SK-N-SH (cell line): ENCODE data around the gene PAPLN. TPM values are rescaled to one million over a fixed set of nuclear protein-coding genes. Genes with fewer than 3 reads are reported as not detected.

ENCODE experiments used
- CTCF ChIA-PET: fragments of 300-600, 350-600 bp; formaldehyde crosslinking; extraction: SDS; loops from one replicate; lab custom pipeline; 2021; lab: Yijun Ruan, JAX
- POLR2A ChIA-PET: fragments of 350-600 bp; sonication (Branson Sonifier 250); formaldehyde crosslinking; extraction: SDS; loops from one replicate; lab custom pipeline; 2020; ENCODE audit warnings: antibody characterized with exemption, inconsistent platforms; lab: Yijun Ruan, JAX
- DNase-seq: peaks from one replicate; pipeline ENCODE4 v3.0.0; 2012
- H2AFZ ChIP-seq: fragments of 200-600 bp; sonication (generic); 2 replicates; pipeline ENCODE4 v1.8.1; 2016; ENCODE audit warnings: antibody characterized with exemption, mild to moderate bottlenecking, low read depth
- H3F3A ChIP-seq: fragments of 200-600 bp; sonication (generic); replicated peaks from 2 replicates; pipeline ENCODE3; 2016; ENCODE audit warnings: antibody characterized with exemption, mild to moderate bottlenecking; ENCODE audit not compliant: insufficient read depth
- H3K27ac ChIP-seq, 2 experiments: fragments of 200-500 bp in 1 of 2; fragments of 200-600 bp in 1 of 2; sonication (Bioruptor generic) in 1 of 2; sonication (generic), shearing (Covaris generic) in 1 of 2; 2 replicates each; pipeline versions ENCODE4 v1.5.1 to v1.6.1; 2014 to 2016; ENCODE audit warnings: low read depth in 2 of 2, inconsistent platforms in 1 of 2, low read length in 1 of 2, mild to moderate bottlenecking in 1 of 2, mixed read lengths in 1 of 2
- H3K27me3 ChIP-seq: fragments of 200-600 bp; sonication (generic), shearing (Covaris generic); 2 replicates; pipeline ENCODE4 v1.6.1; 2016; ENCODE audit warnings: mixed run types; ENCODE audit not compliant: insufficient read depth
- H3K36me3 ChIP-seq, 2 experiments: fragments of 200-500 bp in 1 of 2; fragments of 200-600 bp in 1 of 2; sonication (Bioruptor generic) in 1 of 2; sonication (generic) in 1 of 2; replicated peaks in 1 of 2; 2 replicates each; pipeline versions ENCODE3 to v1.5.1; 2014 to 2016; ENCODE audit warnings: low read length in 1 of 2, mild to moderate bottlenecking in 1 of 2; ENCODE audit not compliant: insufficient read depth in 2 of 2, control insufficient read depth in 1 of 2
- H3K4me1 ChIP-seq, 2 experiments: fragments of 200-500 bp in 1 of 2; fragments of 200-600 bp in 1 of 2; sonication (Bioruptor generic) in 1 of 2; sonication (generic), shearing (Covaris generic) in 1 of 2; 2 replicates each; pipeline versions ENCODE4 v1.5.1 to v1.6.1; 2014 to 2016; ENCODE audit warnings: low read depth in 1 of 2, low read length in 1 of 2, mixed run types in 1 of 2; ENCODE audit not compliant: insufficient read depth in 2 of 2, control insufficient read depth in 1 of 2
- H3K4me2 ChIP-seq: fragments of 200-600 bp; sonication (generic), shearing (Covaris generic); 2 replicates; pipeline ENCODE4 v1.6.1; 2017; ENCODE audit warnings: mixed run types
- H3K4me3 ChIP-seq, 2 experiments: fragments of 200-500 bp in 1 of 2; fragments of 200-600 bp in 1 of 2; sonication (Bioruptor generic) in 1 of 2; sonication (generic), shearing (Covaris generic) in 1 of 2; 2 replicates each; pipeline versions ENCODE4 v1.5.1 to v1.8.1; 2014 to 2016; ENCODE audit warnings: low read depth in 2 of 2, inconsistent platforms in 1 of 2, low read length in 1 of 2, mild to moderate bottlenecking in 1 of 2, mixed read lengths in 1 of 2, moderate library complexity in 1 of 2
- H3K79me2 ChIP-seq: fragments of 200-600 bp; sonication (generic); 2 replicates; pipeline ENCODE4 v1.8.1; 2017; ENCODE audit warnings: mild to moderate bottlenecking; ENCODE audit not compliant: insufficient read depth
- H3K9ac ChIP-seq: fragments of 200-600 bp; sonication (generic); 2 replicates; pipeline ENCODE4 v1.6.1; 2017; ENCODE audit warnings: mixed run types
- H3K9me2 ChIP-seq: fragments of 200-600 bp; sonication (generic); 2 replicates; pipeline ENCODE4 v1.6.1; 2017; ENCODE audit warnings: mixed run types
- H3K9me3 ChIP-seq: fragments of 200-600 bp; sonication (generic); 2 replicates; pipeline ENCODE4 v1.6.1; 2017; ENCODE audit warnings: mixed run types, mild to moderate bottlenecking, moderate library complexity
- H4K20me1 ChIP-seq: fragments of 200-600 bp; sonication (generic); 2 replicates; pipeline ENCODE4 v1.6.1; 2017; ENCODE audit warnings: mild to moderate bottlenecking, mixed run types; ENCODE audit not compliant: insufficient read depth
- CHD2 ChIP-seq: fragments of 150-350 bp; IDR thresholded peaks from 2 replicates; pipeline ENCODE4 v1.6.1; 2018; ENCODE audit warnings: low read length; ENCODE audit not compliant: partially characterized antibody
- CTCF ChIP-seq: fragments of 200-600 bp; sonication (generic); IDR thresholded peaks from 2 replicates; pipeline ENCODE4 v1.6.1; 2017; ENCODE audit warnings: antibody characterized with exemption, mild to moderate bottlenecking, moderate library complexity
- EP300 ChIP-seq, 2 experiments: IDR thresholded peaks; 2 replicates each; pipeline versions ENCODE4 v1.4.0 to v1.6.1; 2012; ENCODE audit warnings: borderline replicate concordance in 1 of 2, low read depth in 1 of 2, low read length in 1 of 2
- FOSL2 ChIP-seq: IDR thresholded peaks from 2 replicates; pipeline ENCODE4 v1.4.0; 2012; ENCODE audit warnings: low read depth, mild to moderate bottlenecking, moderate library complexity, borderline replicate concordance
- MEF2A ChIP-seq: IDR thresholded peaks from 2 replicates; pipeline ENCODE4 v1.4.0; 2012; ENCODE audit warnings: low read depth, borderline replicate concordance
- NRF1 ChIP-seq: IDR thresholded peaks from 2 replicates; pipeline ENCODE4 v1.6.1; 2012; ENCODE audit warnings: low read depth, mild to moderate bottlenecking, low read length
- PBX3 ChIP-seq: IDR thresholded peaks from 2 replicates; pipeline ENCODE4; 2012
- RAD21 ChIP-seq: IDR thresholded peaks from 2 replicates; pipeline ENCODE4 v1.6.1; 2012; ENCODE audit warnings: mild to moderate bottlenecking, low read length
- RCOR1 ChIP-seq: fragments of 150-350 bp; IDR thresholded peaks from 2 replicates; pipeline ENCODE4 v1.6.1; 2017; ENCODE audit warnings: antibody characterized with exemption, low read length
- RFX5 ChIP-seq: IDR thresholded peaks from 2 replicates; pipeline ENCODE4 v1.6.1; 2012; ENCODE audit warnings: mild to moderate bottlenecking, improper control_type of control experiment, low read length
- RXRA ChIP-seq: IDR thresholded peaks from 2 replicates; pipeline ENCODE4 v1.4.0; 2012; ENCODE audit warnings: low read depth, mild to moderate bottlenecking, borderline replicate concordance
- YY1 ChIP-seq: IDR thresholded peaks from 2 replicates; pipeline ENCODE4 v1.4.0; 2012; ENCODE audit warnings: low read depth, mild to moderate bottlenecking
- WGBS: methylation state at CpG from one replicate; pipeline ENCODE4 v1.1.6; 2017; ENCODE audit warnings: low lambda C conversion rate; 5-methylcytosine and 5-hydroxymethylcytosine counted together
- polyA plus RNA-seq, 3 experiments: library from polyadenylated mRNA; depleted of rRNA; stranded (reverse); fragments of >200 nt; gene quantifications; 2 replicates each; pipeline ENCODE4 v1.2.3, GENCODE V29; 2012

PAPLN gene
- polyA plus RNA-seq, 1 of the 3 experiments (the other 2 are of a cell fraction), result 0.13 TPM

- TF ChIP-seq CTCF (no peak), FOSL2 (peak; percentile 73), YY1 (no peak), RXRA (peak; percentile 89), RFX5 (no peak), CHD2 (no peak), MEF2A (no peak), PBX3 (no peak; the same call in 1 of the 2 replicates), RAD21 (no peak), RCOR1 (no peak)
These were observed 9.2 kb upstream of the PAPLN start (continued) for GRCh38 chr14:73227812-73228781.

GRCh38 chr14:73230051-73230450, 7.3 kb upstream of the PAPLN start:
- Histone ChIP-seq H3K9me3 (no peaks in the 10 kb centered on the region), H3K27ac (no peak overlapping the region), H3F3A (peaks cover 6% of the 10 kb centered on the region), H3K4me3 (no peak overlapping the region), H2AFZ (no peak overlapping the region), H3K4me2 (no peak overlapping the region), H3K27me3 (peaks cover 12% of the 10 kb centered on the region; the same call in 1 of the 2 replicates), H3K79me2 (no peaks in the 10 kb centered on the region), H3K9ac (no peak overlapping the region), H3K4me1 (peaks cover 6 to 11% of the 10 kb centered on the region in 2 experiments; a peak in 2 of 4 replicates), H3K36me3 (no peaks in the 10 kb centered on the region), H3K9me2 (no peaks in the 10 kb centered on the region), H4K20me1 (0 out of 2 replicates have a peak, but pooled peaks cover 3% of the 10 kb centered on the region)
- CTCF ChIA-PET, result interaction anchor here (0.9 to 1.6 kb wide), 2 partner anchors 278 to 716 kb away, joined by 3 to 5 read pairs; no protein-coding TSS in a partner anchor
- TF ChIP-seq NRF1 (no peak), EP300 (IDR thresholded peaks at IDR 0.05; ENCODE audit: borderline replicate concordance in 1 of 2, low read depth in 1 of 2, low read length in 1 of 2) (no peak)
- DNase-seq, result no peak
- POLR2A ChIA-PET, result interaction anchor here (1.2 kb wide), 1 partner anchor 11 kb away, joined by 3 read pairs; no protein-coding TSS in a partner anchor
- 96% methylated on average over 6 of the region's 6 CpGs for WGBS
